HG02798 (cell line): Measurements from ENCODE around the gene URI1.
"Not testable (repeated sequence)": the region's sequence is repeated elsewhere in the genome, so short reads cannot be mapped to it uniquely, and the experiment has no call there.

Experiments
- ATAC-seq: cut with Tn5 transposase; IDR thresholded peaks from one replicate; pipeline ENCODE4 v1.9.1; 2021; ENCODE audit warnings: mild to moderate bottlenecking; ENCODE audit not compliant: unreplicated experiment, poor library complexity

Gene URI1

GRCh38 chr19:29940971-29941585 lies 961 bp upstream of the URI1 start:
- ATAC-seq = no peak

- ATAC-seq = peak; percentile 77
Observed at GRCh38 chr19:29942404-29943261, 594 bp downstream of the URI1 start.

GRCh38 chr19:29943615-29944014 lies 1.6 kb downstream of the URI1 start:
- no peak for ATAC-seq

GRCh38 chr19:29944390-29945012 lies 2.5 kb downstream of the URI1 start:
- ATAC-seq = no peak

GRCh38 chr19:29945017-29945416 lies 3.0 kb downstream of the URI1 start:
- ATAC-seq = no peak

- no peak for ATAC-seq
Observed at GRCh38 chr19:29945433-29945832, 3.4 kb downstream of the URI1 start.

- ATAC-seq = no peak
Observed at GRCh38 chr19:29946645-29947044, 4.6 kb downstream of the URI1 start.

- ATAC-seq = no peak
Observed at GRCh38 chr19:29947871-29948270, 5.8 kb downstream of the URI1 start.

- ATAC-seq = not testable (repeated sequence)
Observed at GRCh38 chr19:29948759-29949470, 6.9 kb downstream of the URI1 start.

- ATAC-seq = no peak
Observed at GRCh38 chr19:29952177-29952576, 10.1 kb downstream of the URI1 start.

- no peak for ATAC-seq
Observed at GRCh38 chr19:29952646-29953045, 10.6 kb downstream of the URI1 start.

- ATAC-seq = no peak
Observed at GRCh38 chr19:29953352-29954247, 11.6 kb downstream of the URI1 start.

GRCh38 chr19:29956855-29957254 lies 14.8 kb downstream of the URI1 start:
- ATAC-seq = no peak

- ATAC-seq = no peak
Observed at GRCh38 chr19:29961311-29961710, 19.3 kb downstream of the URI1 start.

GRCh38 chr19:29962793-29963192 lies 20.8 kb downstream of the URI1 start:
- ATAC-seq = no peak

GRCh38 chr19:29963576-29963975 lies 21.5 kb downstream of the URI1 start:
- no peak for ATAC-seq

- ATAC-seq = no peak
Observed at GRCh38 chr19:29964171-29964570, 22.1 kb downstream of the URI1 start.

- ATAC-seq = no peak
Observed at GRCh38 chr19:29965492-29965891, 23.5 kb downstream of the URI1 start.

GRCh38 chr19:29966142-29966541 lies 24.1 kb downstream of the URI1 start:
- not testable (repeated sequence) for ATAC-seq
